GM19395 (cell line): ENCODE results near the gene NEURL4.

Experiments used
- ATAC-seq: cut with Tn5 transposase; IDR thresholded peaks from one replicate; pipeline ENCODE4 v1.9.1; 2021; ENCODE audit warnings: mild to moderate bottlenecking, moderate library complexity; ENCODE audit not compliant: unreplicated experiment

Gene NEURL4

DNA sequence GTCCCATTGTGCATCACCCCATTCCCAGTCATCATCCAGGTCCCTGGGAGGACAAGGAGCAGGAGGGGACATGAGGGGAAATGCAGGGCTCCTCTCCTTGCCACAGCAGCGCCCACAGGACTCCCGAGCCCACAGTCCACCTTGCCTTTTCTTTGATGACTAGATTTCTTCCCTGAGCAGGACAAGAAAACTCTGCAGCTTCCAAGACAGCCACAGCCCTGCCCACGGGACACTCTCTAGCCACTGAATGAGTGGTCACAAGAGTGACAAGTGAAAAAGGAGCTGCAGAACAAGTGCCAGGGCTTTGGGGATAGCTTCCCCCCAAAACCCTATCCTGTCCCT is 4.7 kb downstream of the NEURL4 start:
- ATAC-seq, result no peak

DNA sequence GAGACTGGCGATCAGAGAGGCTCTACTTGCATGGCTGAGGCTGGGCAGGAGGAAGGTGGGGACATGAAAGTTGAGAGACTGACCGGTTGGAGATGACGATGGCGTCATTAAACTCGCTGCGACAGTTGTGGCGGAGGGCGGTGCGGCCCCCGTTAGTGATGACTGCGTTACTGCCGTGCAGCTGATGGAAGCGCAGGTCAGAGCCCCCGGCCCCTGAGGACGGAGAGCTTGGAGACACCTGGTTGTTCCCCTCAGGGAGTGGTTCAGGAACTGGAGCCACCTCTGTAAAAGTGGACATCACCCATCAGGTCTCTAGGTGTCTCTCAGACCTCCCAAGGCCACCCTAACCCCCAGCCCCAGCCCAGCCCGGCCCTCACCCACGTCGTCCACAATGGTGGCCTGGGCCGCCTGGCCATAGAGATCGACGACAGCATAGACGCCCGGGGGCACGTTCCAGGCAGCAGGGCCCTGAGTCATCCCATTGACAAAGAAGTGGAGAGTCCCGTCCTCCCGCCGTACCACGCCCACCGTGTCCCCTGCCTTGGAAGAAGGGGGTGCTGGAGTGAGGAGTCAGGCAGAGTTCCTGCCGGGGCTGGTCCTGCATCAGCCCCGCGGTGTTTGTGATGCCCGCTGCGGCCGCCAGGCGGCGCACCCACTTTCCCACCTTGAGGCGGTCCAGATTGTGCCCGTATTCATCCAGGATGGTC is 5.3 kb downstream of the NEURL4 start:
- ATAC-seq, result no peak

DNA sequence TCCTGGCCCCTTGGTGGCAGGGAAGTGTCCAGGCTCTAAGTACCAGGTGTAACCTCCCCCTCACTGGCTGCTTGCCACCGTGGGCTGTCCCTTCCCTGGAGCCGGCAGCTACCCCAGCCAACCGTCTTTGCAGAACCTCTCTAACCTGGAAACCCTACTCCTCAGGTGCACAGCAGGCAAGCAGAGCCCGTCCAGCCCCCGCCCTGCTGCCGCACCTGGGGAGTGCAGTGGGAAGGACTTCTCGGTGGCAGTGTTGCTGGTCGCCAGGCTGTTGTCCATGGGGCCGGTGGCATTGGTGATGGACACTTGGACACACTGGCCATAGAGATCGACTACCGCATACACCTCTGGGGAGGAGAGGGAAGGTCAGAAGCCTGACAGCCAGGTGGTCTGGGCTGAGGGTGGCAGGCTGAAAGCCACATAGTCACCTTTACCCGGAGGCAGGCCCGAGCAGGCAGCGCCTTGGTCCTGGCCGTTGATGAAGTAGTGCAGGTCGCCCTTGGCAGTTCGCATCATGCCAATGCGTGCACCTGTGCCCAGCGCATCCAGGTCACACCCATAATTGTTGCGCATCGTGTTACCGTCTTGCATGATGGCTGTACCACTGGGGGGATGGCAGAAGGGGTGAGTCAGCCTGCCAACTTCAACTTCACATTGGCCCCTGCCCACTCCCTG is 6.5 kb downstream of the NEURL4 start:
- no peak for ATAC-seq

DNA sequence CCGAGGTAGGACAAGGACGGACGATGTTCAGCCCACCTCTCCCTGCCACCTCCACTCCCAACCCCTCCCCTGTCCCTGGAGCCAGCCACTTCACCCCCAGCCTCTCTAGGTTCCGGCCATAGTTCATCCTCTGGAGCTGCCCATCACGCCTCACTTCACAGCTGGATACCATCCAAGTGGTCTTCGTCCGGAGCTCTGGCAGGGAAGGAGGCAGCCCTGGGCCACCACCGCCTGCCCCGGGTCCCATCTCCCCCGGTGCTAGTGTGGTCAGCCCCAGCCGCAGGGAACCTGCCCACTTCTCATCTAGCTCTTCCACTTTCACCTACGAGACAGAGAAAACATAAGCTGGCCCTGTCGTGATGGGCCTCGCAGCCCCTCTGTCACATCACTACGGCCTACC is 7.7 kb downstream of the NEURL4 start:
- ATAC-seq, result no peak

DNA sequence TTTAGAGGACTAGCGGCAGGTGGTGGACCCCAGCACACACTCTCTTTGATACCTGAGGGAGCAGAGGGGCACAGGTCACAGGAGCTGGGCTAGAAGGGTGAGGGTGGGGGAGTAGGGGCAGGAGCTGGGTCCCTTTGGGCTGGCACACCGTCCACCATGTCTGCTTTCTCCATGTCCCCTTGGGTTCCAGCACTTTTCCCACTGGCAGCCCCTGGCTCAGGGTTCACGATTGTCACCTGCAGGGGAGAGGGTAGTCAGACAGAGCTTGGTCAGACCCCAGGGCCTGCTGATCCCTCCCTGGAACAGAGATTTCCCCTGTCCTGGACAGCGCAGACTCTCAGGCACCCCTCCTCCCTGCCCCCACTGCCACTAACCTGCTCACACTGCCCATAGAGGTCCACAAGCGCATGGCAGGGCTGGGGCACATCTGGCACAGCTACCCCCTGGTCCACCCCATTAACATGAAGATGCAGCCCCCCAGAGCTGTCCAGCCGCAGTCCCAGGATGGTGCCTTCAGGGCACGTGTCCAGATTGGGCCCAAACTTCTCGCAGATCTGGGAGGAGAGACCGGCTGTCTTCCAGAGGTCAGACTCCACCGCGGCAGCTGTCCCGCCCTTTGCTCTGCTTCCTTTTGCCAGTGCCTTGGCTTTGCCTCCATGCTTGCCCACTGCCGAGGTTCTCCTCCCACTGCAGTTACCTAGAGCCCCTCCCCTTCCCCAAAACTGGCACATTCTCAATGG is 10.8 kb downstream of the NEURL4 start:
- ATAC-seq, result no peak

DNA sequence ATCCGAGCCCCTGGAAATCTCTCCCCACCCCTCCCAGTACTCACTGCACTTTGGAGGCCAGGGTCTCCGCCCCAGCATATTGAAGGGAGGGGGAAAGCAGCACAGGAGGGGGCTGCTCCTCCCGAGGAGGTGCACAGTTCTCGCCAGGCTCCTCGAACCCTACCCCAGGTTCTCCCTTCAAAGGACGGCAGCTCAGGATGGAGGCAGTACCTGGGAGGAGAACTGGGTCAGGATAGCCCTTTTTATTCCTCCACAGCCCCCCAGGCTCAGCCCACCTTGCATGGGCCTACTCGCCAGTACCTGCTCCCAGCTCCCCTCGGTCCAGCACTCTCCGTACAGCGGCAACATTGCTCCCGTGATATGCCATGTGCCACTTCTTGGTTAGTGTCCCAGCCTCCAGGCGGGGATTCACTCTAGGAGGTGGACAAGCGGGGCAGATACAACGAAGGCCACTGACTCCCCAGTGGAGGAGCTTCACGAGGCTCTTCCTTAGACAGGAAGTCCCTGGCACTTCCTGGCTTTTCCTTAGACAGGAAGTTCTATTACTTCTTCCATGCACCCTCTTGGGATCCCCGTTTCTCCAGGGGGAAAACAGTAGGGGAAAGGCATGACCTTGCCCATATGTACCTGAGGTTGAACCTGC is 11.9 kb downstream of the NEURL4 start:
- no peak for ATAC-seq

DNA sequence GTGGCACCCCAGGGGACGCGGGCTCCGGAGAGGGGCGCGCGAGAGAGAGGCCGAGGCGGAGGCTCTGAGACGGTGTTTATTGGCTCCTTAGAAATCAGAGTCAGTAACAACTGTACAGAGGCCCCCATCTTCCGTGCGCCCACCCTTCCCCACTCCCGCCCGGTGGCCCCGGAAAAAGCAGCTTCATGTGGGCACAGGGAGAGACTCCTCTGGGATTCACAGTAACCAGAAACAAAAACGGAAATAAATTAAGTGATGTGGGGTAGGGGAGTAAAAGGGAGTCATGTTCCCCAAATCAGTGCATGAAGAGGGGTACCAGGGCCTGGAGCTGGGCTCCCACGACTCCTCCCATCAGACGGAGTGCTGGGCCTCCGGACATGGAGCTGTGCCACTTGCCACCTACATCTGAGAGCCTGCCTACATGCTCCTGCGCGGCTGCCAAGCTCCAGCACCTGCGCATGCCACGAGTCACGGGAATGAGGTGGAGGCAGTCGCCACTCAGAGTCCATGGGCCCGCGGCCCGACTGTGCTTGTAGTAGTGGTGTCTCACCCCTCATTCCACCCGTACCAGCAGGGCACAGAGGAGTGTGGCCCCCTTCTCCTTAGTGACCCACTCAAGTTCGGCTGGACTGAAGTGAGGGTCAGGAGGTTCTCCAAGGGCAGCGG is 13.4 kb downstream of the NEURL4 start:
- peak; percentile 19 for ATAC-seq

DNA sequence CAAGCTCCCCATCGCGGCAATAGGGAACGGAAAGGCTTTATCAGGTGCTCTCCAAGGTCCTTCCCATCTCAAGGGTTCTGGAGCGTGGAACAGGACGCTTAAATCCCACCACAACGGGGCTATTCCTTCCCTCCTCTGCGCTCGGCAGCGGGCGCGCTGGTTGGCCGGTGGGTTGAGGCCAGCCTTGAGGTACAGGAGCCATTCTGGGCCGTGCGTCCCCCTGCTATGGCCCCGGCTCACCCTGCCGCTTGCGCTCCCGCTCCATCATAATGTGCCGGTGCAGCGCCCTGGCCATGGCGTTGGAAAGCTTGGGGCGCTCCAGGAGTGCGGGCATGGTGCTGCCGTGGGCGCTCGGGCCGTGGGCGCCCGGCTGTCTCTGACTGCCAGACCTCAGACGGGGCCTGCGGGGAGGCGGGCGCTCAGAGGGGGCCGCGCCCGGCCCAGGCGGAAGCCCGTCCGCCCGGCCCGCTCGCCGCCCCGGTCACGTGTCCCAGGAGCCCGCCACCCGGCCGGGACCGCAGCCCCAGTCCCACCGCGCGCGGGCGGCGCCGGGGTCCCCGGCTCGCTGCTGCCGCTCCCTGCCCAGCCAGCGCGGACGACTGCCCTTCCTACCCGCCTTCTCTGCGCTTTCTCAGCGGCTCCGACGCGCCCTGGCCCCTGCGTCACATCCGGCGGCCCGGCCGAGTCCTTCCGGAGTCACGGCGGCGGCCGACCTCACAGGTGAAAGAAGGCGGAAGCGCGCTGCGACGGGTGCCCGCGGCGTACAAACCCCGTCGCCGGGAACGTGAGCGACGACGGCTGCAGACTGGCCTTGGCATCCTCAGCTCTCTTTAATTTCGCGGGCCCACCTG is 14.2 kb downstream of the NEURL4 start, which contains the start of gene GPS2:
TSS of gene GPS2 (minus strand) at position 642 of the 851 bp plus-strand sequence. CDS start at position 334, 308 bp downstream.
- ATAC-seq, result peak; percentile 70

DNA sequence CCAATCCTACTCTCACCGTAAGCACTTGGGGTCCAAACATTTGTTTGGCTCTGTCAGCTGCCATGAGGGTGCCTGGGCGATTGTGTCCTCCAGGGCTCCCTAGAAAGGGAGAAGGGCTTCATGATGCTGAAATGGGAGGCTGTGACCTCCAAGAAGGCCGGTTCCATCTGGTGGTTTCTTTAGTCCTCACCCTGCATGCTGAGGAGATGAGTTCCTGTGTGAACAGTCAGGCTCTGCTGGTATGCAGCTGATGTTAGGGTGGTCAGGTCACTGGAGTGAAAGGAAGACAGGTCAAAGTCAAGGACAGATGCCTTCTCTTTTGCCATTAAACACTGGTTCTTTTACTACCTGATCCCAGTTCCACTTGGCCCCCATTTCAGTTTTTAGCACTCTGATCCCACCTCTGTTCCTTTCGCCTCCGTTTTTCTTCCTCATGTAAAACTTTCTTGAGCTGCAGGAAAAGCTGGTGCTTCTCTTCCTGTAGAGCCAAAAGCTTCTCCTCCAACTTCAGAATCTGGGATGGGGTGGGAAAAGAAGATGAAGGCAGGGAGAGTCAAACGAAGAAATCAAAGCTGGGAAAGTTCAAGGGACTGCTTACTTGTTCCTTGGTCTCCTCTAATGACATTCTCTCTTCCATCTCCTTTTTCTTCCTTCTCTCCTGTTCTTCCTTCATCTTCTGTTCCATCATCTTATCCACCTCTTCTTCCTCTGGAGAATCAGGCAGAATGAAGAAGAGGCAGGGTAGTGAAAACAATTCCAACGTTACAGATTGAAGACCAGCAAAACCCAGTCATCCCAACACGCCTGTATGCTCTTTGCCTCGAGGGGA is 15.0 kb downstream of the NEURL4 start:
- ATAC-seq, result no peak

DNA sequence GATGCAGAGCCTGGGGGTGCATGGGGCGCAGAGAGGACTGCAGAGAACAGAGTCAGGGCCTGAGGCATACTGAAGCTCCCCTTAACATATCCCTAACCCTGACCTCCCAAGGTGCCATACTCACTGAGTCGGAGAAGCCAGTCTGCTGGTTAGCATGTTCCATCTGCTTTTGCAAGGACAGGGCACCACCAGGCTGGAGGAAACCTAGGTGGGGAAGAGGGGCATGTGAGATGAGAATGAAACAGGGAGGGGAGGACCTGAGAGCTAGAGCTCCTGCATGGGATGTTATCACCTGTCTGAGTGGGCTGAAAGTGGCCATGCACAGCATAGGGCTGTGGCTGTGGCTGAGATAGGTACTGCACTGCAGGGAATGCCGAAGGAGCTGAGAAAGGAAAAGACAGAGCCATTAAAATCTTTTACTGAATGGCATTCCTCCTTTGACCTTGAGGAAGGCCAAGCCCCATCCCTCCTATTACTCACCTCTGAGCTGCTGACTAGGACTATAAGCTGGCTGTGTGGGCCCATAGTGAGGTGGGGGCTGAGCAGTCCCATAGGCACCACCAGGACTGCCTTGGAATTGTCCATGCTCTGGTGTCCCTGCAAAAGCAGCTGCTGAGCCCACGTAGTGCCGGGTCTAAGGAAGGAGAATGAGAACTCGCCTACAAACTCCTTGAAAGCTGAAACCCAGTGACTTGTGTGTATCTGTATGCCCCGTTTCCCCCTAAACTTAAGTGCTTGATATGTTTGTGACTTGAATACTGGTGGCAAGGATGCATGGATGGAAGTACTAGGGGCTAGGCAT is 15.8 kb downstream of the NEURL4 start:
- ATAC-seq, result no peak

DNA sequence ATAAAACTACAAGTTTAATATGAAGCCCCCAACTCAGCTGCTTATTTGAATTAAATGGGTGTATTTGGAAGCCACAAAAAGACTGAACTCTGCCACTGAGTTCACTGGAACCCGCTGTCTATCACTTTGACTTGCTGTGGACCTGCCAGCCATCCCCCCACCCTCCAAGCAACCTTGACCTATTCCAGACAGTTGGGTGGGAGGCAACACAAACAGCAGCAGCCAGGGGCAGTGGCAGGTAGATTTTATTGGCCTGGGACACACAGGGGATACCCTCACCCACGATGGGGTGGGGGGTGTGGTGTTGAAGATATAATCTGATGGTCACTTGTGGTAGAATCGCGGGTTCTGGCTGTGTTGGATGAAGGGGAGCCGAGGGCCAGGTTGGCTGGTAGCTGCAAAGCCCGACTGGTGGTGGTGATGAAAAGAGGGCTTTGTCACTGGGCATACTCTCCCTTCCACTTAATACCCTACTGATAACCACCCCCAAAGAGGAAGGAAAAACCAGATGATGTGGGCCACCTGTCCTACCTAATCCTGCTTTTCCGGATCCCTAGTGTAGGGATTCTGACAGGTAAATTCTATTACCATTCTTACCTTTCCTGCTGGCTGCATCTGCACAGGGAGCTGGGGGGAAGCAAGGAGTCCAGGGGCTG is 16.6 kb downstream of the NEURL4 start:
- ATAC-seq, result no peak

DNA sequence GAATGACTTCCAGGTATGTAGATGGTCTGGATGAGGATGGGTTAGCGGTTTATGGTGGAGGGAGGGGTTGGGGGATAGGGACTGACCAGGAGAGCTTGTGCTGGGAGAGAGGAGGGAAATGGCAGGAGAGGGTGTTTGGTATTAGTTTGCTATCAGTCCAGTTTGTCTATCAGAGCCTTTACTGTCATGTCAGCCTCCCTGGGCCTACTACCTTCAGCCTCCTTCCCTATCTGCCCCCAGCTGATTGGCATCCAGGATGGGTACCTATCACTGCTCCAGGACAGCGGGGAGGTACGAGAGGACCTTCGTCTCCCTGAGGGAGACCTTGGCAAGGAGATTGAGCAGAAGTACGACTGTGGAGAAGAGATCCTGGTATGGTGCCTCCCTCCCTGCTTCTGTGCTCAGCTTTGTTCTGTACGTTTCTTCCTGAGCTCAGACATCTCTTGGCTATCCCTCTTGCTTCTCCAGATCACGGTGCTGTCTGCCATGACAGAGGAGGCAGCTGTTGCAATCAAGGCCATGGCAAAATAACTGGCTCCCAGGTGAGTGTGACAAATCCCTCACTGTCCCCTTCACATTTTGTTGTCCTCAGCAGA is 17.9 kb downstream of the NEURL4 start:
- ATAC-seq, result no peak

DNA sequence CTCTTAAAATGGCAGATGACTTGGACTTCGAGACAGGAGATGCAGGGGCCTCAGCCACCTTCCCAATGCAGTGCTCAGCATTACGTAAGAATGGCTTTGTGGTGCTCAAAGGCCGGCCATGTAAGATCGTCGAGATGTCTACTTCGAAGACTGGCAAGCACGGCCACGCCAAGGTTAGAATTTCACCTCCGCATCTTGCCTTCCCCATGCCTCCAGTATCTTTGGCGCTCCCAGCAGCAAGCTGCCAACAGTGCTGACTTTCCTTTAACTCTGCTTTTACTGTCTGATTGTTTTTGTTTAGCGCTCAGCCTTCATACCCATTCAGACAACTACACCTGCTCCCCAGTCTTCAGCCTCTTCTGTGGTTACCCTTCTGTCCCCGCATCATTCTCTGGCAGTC is 19.5 kb downstream of the NEURL4 start:
- ATAC-seq, result no peak

DNA sequence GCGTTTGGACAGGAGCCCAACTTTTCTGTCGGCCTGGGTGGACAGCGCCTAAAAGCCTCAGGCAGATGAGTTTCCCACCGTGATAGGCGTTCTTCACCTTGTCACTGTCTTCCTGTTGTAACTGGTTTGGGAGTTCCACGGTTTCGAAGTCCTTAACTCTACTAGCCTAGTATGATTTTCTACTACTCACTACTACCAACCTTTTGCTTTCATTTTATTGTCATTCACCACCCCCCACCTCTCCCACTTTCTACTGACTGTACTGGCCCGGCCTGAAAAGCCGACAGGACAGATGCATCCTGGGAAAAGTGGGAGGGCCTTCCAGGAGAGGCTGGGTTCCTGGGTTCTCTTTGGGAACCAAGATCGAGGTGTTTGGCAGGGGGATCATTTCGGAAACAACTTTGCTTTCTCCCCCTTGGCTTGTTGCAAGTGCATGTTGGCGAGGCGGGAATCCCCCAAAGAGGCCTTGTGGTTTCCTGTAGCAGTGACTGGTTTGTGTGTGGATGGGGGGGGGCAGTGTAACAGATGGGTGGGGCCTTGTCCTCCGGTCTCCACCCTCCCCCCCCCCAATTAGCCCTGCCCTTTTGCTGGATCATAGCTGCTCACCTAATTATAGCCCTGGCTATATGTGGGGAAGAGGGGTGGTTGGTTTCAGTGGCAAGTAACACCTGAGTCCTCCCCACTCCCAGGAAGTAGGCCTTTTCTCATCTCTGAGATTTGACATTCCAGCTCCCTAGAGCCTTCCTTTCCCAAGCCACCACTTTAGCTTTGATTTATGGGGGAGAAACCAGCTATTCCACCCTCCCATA is 20.3 kb downstream of the NEURL4 start:
- ATAC-seq, result no peak

DNA sequence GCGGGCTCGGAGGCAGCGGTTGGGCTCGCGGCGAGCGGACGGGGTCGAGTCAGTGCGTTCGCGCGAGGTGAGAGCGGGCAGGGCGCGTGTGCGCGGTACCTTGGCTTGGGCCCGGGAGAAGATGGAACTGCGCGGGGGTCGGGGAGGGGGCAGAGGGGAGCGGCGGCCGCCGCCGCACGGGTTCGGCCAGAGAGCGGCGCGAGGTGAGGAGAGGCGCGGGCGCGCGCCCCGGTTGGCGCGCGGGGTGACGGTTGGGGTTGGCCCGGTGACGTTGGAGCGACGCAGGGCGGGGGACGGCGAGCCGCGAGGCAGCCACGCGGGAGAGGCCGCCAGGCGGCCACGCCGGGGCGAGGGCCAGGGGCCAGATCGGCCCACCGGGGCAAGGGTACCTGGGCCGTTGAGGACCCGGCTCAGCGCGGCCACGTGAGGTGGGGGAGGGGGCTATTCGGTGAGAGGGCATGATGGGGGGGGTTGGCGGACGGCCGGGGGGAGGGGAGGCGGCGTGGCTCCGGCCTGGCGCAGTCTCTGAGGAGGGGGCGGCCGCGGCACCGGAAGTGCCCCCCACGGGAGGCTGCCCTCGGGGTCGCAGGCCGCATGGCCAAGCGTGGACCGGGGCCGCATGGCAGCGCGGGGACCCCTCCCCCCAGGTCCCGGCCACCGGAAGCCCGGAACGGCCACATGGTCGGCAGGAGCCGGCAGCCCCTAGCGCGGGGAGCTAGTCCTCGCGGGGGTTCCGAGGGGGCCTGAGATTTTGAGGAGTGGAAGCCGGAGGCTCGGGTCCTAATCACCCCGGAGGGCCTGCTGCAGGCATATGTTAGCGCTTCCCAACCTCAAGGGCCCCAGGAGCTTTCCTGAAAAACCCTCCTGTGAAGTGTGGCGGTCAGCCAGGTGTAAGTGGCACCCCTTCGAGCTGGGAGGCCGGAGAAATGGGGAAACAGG is 21.2 kb downstream of the NEURL4 start:
- no peak for ATAC-seq
